ENCODE results near the gene SLC44A2. TPM values are rescaled to one million over a fixed set of nuclear protein-coding genes. Genes with fewer than 3 reads are reported as not detected.
A peak's percentile ranks its signal among the peaks of the same experiment; 100 is the strongest.

The SLC44A2 gene
- total and polyA plus RNA-seq, 2 of the 13 experiments (the other 11 are each of a cell fraction or from before 2014, with no cell fraction given) = 2.4 to 5.6 TPM

DNA sequence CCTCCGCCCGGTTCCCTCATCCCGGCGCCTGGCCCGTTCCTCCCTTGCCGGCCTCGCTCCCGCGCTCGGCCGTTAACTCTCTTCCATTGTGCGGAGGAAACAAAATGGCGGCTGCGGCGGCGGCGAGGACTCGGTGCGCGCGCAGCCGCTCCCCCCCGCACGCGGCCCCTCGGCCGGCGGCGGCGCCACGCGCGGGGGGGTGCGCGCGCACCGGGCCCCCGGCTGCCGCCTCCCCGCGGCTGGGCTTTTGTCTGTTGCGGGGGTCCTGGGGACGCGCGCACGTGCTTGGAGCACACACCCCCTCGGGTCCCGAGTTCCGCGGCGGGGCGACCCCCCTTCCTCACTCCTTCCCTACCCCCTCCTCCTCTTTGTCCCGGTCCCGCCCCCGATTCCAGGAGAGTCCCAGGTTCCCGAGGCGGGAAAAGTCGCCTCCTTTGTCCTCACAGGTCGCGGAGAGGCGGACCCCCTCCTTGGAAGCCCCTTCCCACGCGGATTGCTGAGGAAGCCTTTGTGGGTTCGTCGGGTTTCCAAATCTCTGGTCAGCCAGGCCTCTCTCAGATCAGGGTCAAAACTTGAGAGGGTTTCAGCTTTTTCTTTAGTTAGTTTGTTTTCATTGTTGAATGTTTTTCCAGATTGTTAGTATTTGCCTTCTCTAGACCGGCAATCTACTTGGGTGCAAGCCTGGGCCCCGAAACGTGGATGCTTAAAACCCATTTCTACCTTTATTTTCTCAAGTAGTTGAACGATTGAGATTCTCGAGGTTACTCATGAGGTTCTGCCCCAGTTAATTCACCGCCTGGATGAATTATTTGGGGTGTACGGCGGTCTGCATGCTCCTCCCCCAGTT is 29.5 kb downstream of the SLC44A2 start (continued):
- TF ChIP-seq SRY (CRISPR knock-in tag; IDR thresholded peaks at IDR 0.05) = no peak
- TF ChIP-seq AFF4 (CRISPR knock-in tag; IDR thresholded peaks at IDR 0.05) = no peak
- no peak for TF ChIP-seq TEAD2 (CRISPR knock-in tag; IDR thresholded peaks at IDR 0.05)
- TF ChIP-seq ELF3 (CRISPR knock-in tag; IDR thresholded peaks at IDR 0.05) = no peak
- TF ChIP-seq PRPF4 (IDR thresholded peaks at IDR 0.05; ENCODE audit: low read depth, low read length, poor library complexity, severe bottlenecking) = no peak
- TF ChIP-seq TBL1XR1 (IDR thresholded peaks at IDR 0.05; ENCODE audit: borderline replicate concordance, low read length, partially characterized antibody) = no peak
- no peak for TF ChIP-seq DRAP1 (CRISPR knock-in tag; IDR thresholded peaks at IDR 0.05)
- no peak for TF ChIP-seq ZNF44 (CRISPR knock-in tag; IDR thresholded peaks at IDR 0.05)
- no peak for TF ChIP-seq SKI (IDR thresholded peaks at IDR 0.05; ENCODE audit: partially characterized antibody)
- no peak for TF ChIP-seq ZKSCAN1 (IDR thresholded peaks at IDR 0.05; ENCODE audit: low read length)
- peak; percentile 7; the same call in 1 of the 2 replicates for TF ChIP-seq ZNF768 (CRISPR knock-in tag; IDR thresholded peaks at IDR 0.05)
- TF ChIP-seq ZBTB33 (CRISPR knock-in tag; IDR thresholded peaks at IDR 0.05) = no peak
- no peak for TF ChIP-seq WIZ (CRISPR knock-in tag; IDR thresholded peaks at IDR 0.05)
- peak; percentile 31; the same call in 1 of the 2 replicates for TF ChIP-seq BHLHE40 (IDR thresholded peaks at IDR 0.05; ENCODE audit: low read length)
- TF ChIP-seq, protein P1, sequence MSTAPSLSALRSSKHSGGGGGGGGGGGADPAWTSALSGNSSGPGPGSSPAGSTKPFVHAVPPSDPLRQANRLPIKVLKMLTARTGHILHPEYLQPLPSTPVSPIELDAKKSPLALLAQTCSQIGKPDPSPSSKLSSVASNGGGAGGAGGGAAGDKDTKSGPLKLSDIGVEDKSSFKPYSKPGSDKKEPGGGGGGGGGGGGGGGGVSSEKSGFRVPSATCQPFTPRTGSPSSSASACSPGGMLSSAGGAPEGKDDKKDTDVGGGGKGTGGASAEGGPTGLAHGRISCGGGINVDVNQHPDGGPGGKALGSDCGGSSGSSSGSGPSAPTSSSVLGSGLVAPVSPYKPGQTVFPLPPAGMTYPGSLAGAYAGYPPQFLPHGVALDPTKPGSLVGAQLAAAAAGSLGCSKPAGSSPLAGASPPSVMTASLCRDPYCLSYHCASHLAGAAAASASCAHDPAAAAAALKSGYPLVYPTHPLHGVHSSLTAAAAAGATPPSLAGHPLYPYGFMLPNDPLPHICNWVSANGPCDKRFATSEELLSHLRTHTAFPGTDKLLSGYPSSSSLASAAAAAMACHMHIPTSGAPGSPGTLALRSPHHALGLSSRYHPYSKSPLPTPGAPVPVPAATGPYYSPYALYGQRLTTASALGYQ (CRISPR knock-in tag; IDR thresholded peaks at IDR 0.05) = no peak
- TF ChIP-seq PAF1 (CRISPR knock-in tag; IDR thresholded peaks at IDR 0.05) = no peak
- TF ChIP-seq KDM5A (IDR thresholded peaks at IDR 0.05; ENCODE audit: borderline replicate concordance, low read length) = peak; percentile 23; the same call in 1 of the 2 replicates
- no peak for TF ChIP-seq MXD3 (CRISPR knock-in tag; IDR thresholded peaks at IDR 0.05)
- no peak for TF ChIP-seq DNMT1 (CRISPR knock-in tag; IDR thresholded peaks at IDR 0.05)
- TF ChIP-seq ZBTB7B (CRISPR knock-in tag; IDR thresholded peaks at IDR 0.05) = no peak
- no peak for TF ChIP-seq EHMT2 (IDR thresholded peaks at IDR 0.05; ENCODE audit: borderline replicate concordance, low read depth, low read length)
- peak; percentile 37; the same call in 1 of the 2 replicates for TF ChIP-seq JUNB (CRISPR knock-in tag; IDR thresholded peaks at IDR 0.05; ENCODE audit: borderline replicate concordance)

Data from HepG2 (cell line).